GM23248 (cell line): ENCODE results near the gene NDUFV2.
"Not testable (repeated sequence)": the region's sequence is repeated elsewhere in the genome, so short reads cannot be mapped to it uniquely, and the experiment has no call there.

Experiments used
- EZH2 ChIP-seq: fragments of 200-600 bp; sonication (generic); IDR thresholded peaks from 2 replicates; pipeline ENCODE4 v1.6.1; 2018; ENCODE audit warnings: antibody characterized with exemption, mild to moderate bottlenecking; ENCODE audit not compliant: insufficient read depth, poor library complexity, severe bottlenecking
- EZH2phosphoT487 ChIP-seq: fragments of 200-600 bp; sonication (generic); IDR thresholded peaks from 2 replicates; pipeline ENCODE4 v1.6.1; 2018; ENCODE audit warnings: antibody characterized with exemption, moderate library complexity, mild to moderate bottlenecking, low read depth; ENCODE audit not compliant: insufficient read depth

DNA sequence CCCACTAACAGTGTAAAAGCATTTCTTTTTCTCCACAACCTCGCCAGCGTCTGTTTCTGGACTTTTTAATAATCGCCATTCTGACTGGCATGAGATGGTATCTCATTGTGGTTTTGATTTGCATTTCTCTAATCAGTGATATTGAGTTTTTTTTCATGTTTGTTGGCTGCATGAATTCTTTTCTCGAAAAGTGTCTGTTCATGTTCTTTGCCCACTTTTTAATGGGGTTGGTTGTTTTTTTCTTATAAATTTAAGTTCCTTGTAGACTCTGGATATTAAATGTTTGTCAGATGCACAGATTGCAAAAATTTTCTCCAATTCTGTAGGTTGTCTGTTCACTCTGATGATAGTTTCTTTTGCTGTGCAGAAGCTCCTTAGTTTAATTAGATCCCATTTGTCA lies 60.2 kb downstream of the NDUFV2 start:
- not testable (repeated sequence) for TF ChIP-seq EZH2, EZH2phosphoT487
